Suprapubic skin (tissue), 4 donors: ENCODE results near the gene NCAPH2.

Source experiments
- CTCF ChIP-seq, 2 donors: fragments of 200-600 bp in 1 of 2; fragments of 450-650 bp in 1 of 2; sonication (generic) in 1 of 2; IDR thresholded peaks; one replicate each; pipeline ENCODE4 v1.5.1; 2016 to 2019; ENCODE audit warnings: antibody characterized with exemption in 2 of 2, mild to moderate bottlenecking in 1 of 2, moderate library complexity in 1 of 2
- EP300 ChIP-seq: sonication (generic); formaldehyde crosslinking; IDR thresholded peaks from one replicate; pipeline ENCODE4 v1.6.1; 2017; ENCODE audit warnings: antibody characterized with exemption
- POLR2A ChIP-seq, 2 donors: fragments of 450-650 bp; IDR thresholded peaks; one replicate each; pipeline ENCODE4 v1.6.1; 2017; ENCODE audit warnings: antibody characterized with exemption in 2 of 2, mild to moderate bottlenecking in 2 of 2, moderate library complexity in 2 of 2
- POLR2AphosphoS5 ChIP-seq, 3 donors: sonication (generic); formaldehyde crosslinking; IDR thresholded peaks; one replicate each; pipeline ENCODE4 v1.6.1; 2017; ENCODE audit warnings: antibody characterized with exemption in 3 of 3

- TF ChIP-seq POLR2A (IDR thresholded peaks at IDR 0.05) (no peak), CTCF (IDR thresholded peaks at IDR 0.05) (no peak), EP300 (no peak), POLR2AphosphoS5 (IDR thresholded peaks at IDR 0.05) (no peak)
Measured at GRCh38 chr22:50483556-50483955, 24.5 kb upstream of the NCAPH2 start.
